Body of pancreas (tissue), 4 donors: ENCODE measurements around the gene RBM47. TPM values are rescaled to one million over a fixed set of nuclear protein-coding genes. Genes with fewer than 3 reads are reported as not detected.

Source experiments
- ATAC-seq: fragments of 150-250 bp; one replicate; pipeline ENCODE4 v1.9.1; 2016
- DNase-seq, 4 donors: peaks; one replicate each; pipeline ENCODE4 v3.0.0-alpha.2; 2019
- H3K27ac ChIP-seq, 4 donors: fragments of 200-600 bp; sonication (generic); 1 replicate in 3 of 4; 2 replicates in 1 of 4; pipeline versions ENCODE4 v1.5.1 to v1.6.1; 2016 to 2019; ENCODE audit warnings: mild to moderate bottlenecking in 1 of 4, mixed read lengths in 1 of 4, moderate library complexity in 1 of 4
- H3K27me3 ChIP-seq, 2 donors: fragments of 200-600 bp; sonication (generic); one replicate each; pipeline ENCODE4 v1.6.0; 2016; ENCODE audit warnings: mild to moderate bottlenecking in 1 of 2
- H3K36me3 ChIP-seq, 2 donors: fragments of 200-600 bp; sonication (generic); replicated peaks in 1 of 2; 2 replicates each; pipeline ENCODE4 v1.5.1; 2016; ENCODE audit warnings: low read depth in 2 of 2; ENCODE audit not compliant: insufficient read depth in 1 of 2
- H3K4me1 ChIP-seq: fragments of 200-600 bp; sonication (generic); one replicate; pipeline ENCODE4 v1.6.0; 2016
- H3K4me3 ChIP-seq, 2 donors: fragments of 200-600 bp; sonication (generic); 1 replicate in 1 of 2; 2 replicates in 1 of 2; pipeline ENCODE4 v1.5.1; 2016 to 2019
- H3K9me3 ChIP-seq, 3 donors: fragments of 200-600 bp; sonication (generic); 1 replicate in 2 of 3; 2 replicates in 1 of 3; pipeline ENCODE4 v1.5.1; 2016
- POLR2A ChIP-seq, 3 donors: fragments of 450-650 bp; IDR thresholded peaks; one replicate each; pipeline ENCODE4 v1.6.1; 2016; ENCODE audit warnings: antibody characterized with exemption in 3 of 3, mild to moderate bottlenecking in 2 of 3
- WGBS, 2 donors: methylation state at CpG; one replicate each; pipeline ENCODE4 v1.1.5; 2017; 5-methylcytosine and 5-hydroxymethylcytosine counted together
- intact Hi-C: fragments of 100-400 bp; cut with DNase I; formaldehyde crosslinking; loops from one replicate; pipeline ENCODE4 v1.15.1; 2023
- total RNA-seq, 2 donors: library from RNA; depleted of rRNA; stranded (reverse); fragments of >200 nt; gene quantifications; one replicate each; pipeline ENCODE4 v1.1.0, GENCODE V29; 2016
- TF ChIP-seq, protein P1 (sequence below), 7 experiments: fragments of 450-650 bp in 4 of 7; fragments of 200-600 bp in 3 of 7; sonication (generic) in 3 of 7; IDR thresholded peaks; one replicate each; pipeline ENCODE4 v1.5.1; 2016 to 2019; ENCODE audit warnings: antibody characterized with exemption in 7 of 7

RBM47 gene
- total RNA-seq, 2 donors from 2014 or later = 79.9 to 99.5 TPM

DNA sequence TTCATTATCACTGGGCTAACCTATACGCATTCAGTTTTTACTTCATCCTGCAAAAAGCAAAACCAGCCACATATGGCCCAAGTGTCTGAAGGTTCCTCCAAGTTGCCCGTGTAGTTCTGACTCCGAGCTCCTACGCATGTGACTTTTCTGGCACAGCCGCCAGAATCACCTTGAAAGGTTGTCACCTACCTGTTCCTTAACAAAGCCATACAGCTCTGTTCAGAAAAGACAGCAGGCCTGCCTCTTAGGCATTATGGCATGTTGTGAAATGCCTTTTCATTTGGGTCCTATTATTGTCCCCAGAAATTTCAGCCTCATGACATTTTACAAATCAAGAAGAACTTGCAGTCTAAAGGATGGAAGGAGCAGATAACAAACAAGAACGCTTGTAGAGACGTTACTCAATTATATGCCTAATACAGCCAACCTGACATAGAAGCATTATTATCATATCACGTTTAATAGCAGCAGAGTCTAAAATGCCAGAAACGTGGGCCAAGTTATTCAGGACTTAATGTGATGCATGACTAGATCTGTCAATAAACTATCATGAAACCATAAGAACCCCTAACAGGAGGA is 118.5 kb downstream of the RBM47 start:
- ATAC-seq (peak; percentile 31), DNase-seq (peak; percentile 75 to 93 (median 86))
- 23 to 29% methylated on average over 9 of the region's 9 CpGs for WGBS, 2 donors
- H3K27me3 ChIP-seq = no peaks in the 10 kb centered on the region
- no peaks in the 10 kb centered on the region for H3K36me3 ChIP-seq
- H3K4me1 ChIP-seq = peaks cover 67% of the 10 kb centered on the region
- TF ChIP-seq POLR2A (IDR thresholded peaks at IDR 0.05) = peak in 2 of 3 donors; percentile 25 to 53
- TF ChIP-seq, protein P1, sequence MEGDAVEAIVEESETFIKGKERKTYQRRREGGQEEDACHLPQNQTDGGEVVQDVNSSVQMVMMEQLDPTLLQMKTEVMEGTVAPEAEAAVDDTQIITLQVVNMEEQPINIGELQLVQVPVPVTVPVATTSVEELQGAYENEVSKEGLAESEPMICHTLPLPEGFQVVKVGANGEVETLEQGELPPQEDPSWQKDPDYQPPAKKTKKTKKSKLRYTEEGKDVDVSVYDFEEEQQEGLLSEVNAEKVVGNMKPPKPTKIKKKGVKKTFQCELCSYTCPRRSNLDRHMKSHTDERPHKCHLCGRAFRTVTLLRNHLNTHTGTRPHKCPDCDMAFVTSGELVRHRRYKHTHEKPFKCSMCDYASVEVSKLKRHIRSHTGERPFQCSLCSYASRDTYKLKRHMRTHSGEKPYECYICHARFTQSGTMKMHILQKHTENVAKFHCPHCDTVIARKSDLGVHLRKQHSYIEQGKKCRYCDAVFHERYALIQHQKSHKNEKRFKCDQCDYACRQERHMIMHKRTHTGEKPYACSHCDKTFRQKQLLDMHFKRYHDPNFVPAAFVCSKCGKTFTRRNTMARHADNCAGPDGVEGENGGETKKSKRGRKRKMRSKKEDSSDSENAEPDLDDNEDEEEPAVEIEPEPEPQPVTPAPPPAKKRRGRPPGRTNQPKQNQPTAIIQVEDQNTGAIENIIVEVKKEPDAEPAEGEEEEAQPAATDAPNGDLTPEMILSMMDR (IDR thresholded peaks at IDR 0.05) = no peak
- no peak overlapping the region for H3K4me3 ChIP-seq
- no peaks in the 10 kb centered on the region for H3K9me3 ChIP-seq
- H3K27ac ChIP-seq = peak overlapping the region; percentile 68 to 87 (median 82)
- intact Hi-C loops = no loop called here

DNA sequence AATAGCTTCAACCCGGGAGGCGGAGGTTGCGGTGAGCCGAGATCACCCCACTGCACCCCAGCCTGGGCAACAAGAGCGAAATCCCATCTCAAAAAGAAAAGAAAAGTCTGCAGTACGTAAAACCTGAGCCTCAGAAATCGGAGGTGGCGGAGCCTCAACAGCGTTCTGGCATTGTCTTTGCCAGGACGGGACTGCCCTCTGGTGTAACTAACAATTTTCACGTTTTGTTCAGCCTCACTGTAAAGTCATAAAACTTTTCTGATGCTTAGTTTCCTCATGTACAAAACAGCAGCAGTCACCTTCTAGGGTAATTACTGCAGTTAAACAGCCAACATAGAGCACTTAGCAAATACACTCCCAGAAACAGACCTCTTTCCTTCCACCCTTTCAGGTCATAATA is 121.7 kb downstream of the RBM47 start:
- intact Hi-C loops = no loop called here
- peaks cover 73% of the 10 kb centered on the region for H3K4me1 ChIP-seq
- ATAC-seq = no peak
- H3K27ac ChIP-seq = peak overlapping the region; percentile 4 to 87 (median 47)
- WGBS, 2 donors = 53 to 71% methylated on average over 10 to 11 of the region's 11 CpGs
- peak; percentile 44 to 64 (median 62) for DNase-seq
- no peaks in the 10 kb centered on the region for H3K27me3 ChIP-seq
- no peaks in the 10 kb centered on the region for H3K9me3 ChIP-seq
- H3K36me3 ChIP-seq = no peaks in the 10 kb centered on the region
- no peak overlapping the region for H3K4me3 ChIP-seq
- TF ChIP-seq, protein P1 (IDR thresholded peaks at IDR 0.05) = peak in 5 of 7 experiments; percentile 11 to 56 (median 50)
- TF ChIP-seq POLR2A (IDR thresholded peaks at IDR 0.05) = no peak

DNA sequence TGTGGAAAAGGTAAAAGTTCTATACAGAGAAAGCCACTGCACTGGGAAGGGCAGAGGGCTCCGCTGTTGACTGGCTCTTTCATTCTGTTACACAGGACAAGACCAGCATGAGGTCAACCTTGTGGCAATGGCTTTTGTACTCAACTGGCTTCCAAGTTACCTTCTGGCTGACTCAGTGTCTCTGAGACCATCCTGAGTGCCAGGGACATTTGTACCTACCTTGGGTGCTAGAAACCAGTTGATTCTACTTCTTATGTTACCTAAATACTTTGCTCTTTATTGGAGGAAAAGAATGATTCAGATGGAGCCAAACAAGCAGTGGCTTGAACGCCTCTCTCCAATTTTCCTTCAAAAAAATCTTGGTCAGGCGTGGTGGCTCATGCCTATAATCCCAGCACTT is 123.2 kb downstream of the RBM47 start:
- Histone ChIP-seq H3K27me3 (no peaks in the 10 kb centered on the region), H3K27ac (peak overlapping the region; percentile 67 to 87 (median 77)), H3K4me1 (peaks cover 82% of the 10 kb centered on the region), H3K9me3 (no peaks in the 10 kb centered on the region), H3K4me3 (no peak overlapping the region), H3K36me3 (no peaks in the 10 kb centered on the region)
- DNase-seq = peak; percentile 33 to 53 (median 48)
- peak; percentile 60 for ATAC-seq
- WGBS, 2 donors = 59 to 64% methylated on average over 3 of the region's 3 CpGs
- intact Hi-C loops = no loop called here
- TF ChIP-seq POLR2A (IDR thresholded peaks at IDR 0.05) = no peak
- TF ChIP-seq, protein P1 (IDR thresholded peaks at IDR 0.05) = no peak

DNA sequence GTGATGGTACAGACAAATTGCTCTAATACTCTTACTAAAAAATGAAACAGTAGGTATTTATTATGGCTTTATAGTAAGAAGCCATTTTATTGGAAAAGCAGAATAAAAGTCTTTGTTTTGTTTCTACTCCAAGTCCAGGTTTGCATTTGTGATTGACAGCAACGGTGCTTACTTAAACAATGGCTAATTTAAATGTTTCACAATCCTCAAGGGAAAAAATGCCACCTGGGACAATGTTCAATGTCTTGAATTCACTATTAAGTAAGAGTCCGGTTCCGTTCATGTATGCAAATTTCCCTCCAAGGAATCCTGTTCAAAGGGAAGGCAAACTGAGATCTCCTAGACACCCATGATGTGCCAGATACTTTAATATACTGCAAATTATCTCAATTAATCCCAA is 123.6 kb downstream of the RBM47 start:
- no peaks in the 10 kb centered on the region for H3K36me3 ChIP-seq
- no peak overlapping the region for H3K4me3 ChIP-seq
- ATAC-seq (peak; percentile 88), DNase-seq (peak in 3 of 4 donors; percentile 37 to 76 (median 46))
- no peak for TF ChIP-seq POLR2A (IDR thresholded peaks at IDR 0.05)
- TF ChIP-seq, protein P1 (IDR thresholded peaks at IDR 0.05) = no peak
- peak overlapping the region; percentile 67 to 87 (median 77) for H3K27ac ChIP-seq
- 2 to 10% methylated on average over 3 of the region's 3 CpGs for WGBS, 2 donors
- intact Hi-C loops = no loop called here
- H3K27me3 ChIP-seq = no peaks in the 10 kb centered on the region
- no peaks in the 10 kb centered on the region for H3K9me3 ChIP-seq
- peaks cover 82% of the 10 kb centered on the region for H3K4me1 ChIP-seq

DNA sequence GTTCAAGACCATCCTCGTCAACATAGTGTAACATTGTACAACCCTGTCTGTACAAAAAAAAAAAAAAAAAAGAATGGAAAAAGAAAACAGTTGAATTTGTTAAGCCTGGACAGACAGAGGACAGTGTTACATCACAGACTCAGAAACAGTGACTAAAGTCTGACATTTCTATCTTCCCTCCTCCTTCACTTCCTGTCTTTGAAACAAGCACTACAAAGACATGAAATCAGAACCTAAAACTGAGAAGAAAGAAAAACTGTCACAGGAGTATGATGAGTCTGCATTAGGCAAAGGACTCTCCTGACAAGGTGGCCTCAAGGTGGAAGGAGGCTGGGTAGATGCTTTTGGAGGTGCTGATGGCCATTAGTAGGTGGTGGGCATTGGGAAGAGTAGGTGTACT is 126.7 kb downstream of the RBM47 start:
- WGBS, 2 donors = 89 to 100% methylated on average over 1 of the region's 1 CpG
- Histone ChIP-seq H3K27ac (peak overlapping the region in 2 of 4 donors; percentile 13 to 32), H3K4me3 (no peak overlapping the region), H3K36me3 (no peaks in the 10 kb centered on the region), H3K27me3 (no peaks in the 10 kb centered on the region), H3K4me1 (peaks cover 73% of the 10 kb centered on the region), H3K9me3 (no peaks in the 10 kb centered on the region)
- DNase-seq = no peak
- intact Hi-C loops = no loop called here
- ATAC-seq = no peak
- no peak for TF ChIP-seq POLR2A (IDR thresholded peaks at IDR 0.05)
- TF ChIP-seq, protein P1 (IDR thresholded peaks at IDR 0.05) = no peak
